ENCODE measurements around the gene SMIM28. TPM values are rescaled to one million over a fixed set of nuclear protein-coding genes. Genes with fewer than 3 reads are reported as not detected.

SMIM28 gene
- total and polyA plus RNA-seq, 9 of the 15 experiments (the other 6 are each of a cell fraction or from before 2014, with no cell fraction given) = not detected

DNA sequence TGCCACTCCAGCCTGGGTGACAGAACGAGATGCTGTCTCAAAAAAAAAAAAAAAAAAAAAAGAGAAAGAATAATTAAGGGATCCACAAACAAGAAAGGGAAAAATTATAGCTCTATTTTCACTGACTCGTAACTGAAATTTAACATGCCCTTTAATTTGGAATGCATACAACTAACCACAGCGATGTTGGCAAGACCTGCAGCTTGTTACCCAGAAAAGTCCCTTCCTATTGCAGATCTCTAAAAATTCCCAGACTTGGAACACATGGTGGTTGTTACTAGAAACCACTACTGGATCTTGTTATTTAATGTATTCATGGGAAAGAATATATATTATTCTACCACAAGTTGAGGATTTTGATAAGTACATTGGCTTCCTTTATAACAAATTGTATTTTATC is 27.8 kb upstream of the SMIM28 start (continued):
- TF ChIP-seq, protein P1, sequence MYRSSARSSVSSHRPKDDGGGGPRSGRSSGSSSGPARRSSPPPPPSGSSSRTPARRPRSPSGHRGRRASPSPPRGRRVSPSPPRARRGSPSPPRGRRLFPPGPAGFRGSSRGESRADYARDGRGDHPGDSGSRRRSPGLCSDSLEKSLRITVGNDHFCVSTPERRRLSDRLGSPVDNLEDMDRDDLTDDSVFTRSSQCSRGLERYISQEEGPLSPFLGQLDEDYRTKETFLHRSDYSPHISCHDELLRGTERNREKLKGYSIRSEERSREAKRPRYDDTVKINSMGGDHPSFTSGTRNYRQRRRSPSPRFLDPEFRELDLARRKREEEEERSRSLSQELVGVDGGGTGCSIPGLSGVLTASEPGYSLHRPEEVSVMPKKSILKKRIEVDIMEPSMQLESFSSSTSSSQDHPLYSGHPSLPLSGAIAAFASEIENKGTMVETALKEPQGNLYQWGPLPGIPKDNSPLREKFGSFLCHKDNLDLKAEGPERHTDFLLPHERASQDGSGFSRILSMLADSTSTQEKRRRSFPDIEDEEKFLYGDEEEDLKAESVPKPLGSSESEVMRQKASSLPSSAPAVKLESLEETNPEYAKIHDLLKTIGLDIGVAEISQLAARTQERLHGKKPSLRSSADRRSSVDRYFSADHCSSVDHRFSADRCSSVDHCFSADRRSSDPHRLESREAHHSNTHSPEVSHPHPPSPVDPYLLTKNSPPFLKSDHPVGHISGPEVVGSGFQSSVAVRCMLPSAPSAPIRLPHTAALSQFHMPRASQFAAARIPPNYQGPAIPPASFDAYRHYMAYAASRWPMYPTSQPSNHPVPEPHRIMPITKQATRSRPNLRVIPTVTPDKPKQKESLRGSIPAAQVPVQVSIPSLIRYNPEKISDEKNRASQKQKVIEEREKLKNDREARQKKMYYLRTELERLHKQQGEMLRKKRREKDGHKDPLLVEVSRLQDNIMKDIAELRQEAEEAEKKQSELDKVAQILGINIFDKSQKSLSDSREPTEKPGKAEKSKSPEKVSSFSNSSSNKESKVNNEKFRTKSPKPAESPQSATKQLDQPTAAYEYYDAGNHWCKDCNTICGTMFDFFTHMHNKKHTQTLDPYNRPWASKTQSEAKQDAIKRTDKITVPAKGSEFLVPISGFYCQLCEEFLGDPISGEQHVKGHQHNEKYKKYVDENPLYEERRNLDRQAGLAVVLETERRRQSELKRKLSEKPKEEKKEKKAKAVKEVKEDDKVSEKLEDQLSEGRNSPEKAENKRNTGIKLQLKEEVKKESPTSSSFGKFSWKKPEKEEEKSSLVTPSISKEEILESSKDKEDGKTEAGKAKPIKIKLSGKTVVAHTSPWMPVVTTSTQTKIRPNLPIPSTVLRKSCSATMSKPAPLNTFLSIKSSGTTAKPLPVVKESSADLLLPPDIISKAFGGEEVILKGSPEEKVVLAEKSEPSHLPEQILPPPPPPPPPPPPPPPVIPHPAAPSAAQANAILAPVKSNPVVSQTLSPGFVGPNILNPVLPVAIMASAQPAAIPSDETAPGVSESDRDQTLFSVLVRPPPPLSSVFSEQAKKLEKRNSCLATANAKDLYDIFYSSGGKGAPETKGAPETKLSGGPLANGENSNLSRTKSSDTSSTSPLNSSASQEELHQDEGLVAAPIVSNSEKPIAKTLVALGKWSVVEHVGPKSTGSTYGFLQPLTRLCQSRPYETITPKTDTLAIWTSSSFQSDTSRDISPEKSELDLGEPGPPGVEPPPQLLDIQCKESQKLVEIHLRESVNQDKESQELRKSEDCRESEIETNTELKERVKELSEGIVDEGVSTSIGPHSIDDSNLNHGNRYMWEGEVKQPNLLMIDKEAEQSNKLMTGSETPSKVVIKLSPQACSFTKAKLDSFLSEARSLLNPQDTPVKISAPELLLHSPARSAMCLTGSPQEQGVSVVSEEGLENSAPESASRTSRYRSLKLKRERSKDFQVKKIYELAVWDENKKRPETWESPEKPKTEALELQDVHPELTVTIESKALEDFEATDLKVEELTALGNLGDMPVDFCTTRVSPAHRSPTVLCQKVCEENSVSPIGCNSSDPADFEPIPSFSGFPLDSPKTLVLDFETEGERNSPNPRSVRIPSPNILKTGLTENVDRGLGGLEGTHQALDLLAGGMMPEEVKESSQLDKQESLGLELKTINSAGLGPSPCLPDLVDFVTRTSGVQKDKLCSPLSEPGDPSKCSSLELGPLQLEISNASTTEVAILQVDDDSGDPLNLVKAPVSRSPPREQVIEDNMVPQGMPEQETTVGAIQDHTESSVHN (IDR thresholded peaks at IDR 0.05; ENCODE audit: borderline replicate concordance in 1 of 2, low read depth in 1 of 2) = no peak
- no peak for TF ChIP-seq ZNF354B (CRISPR knock-in tag; IDR thresholded peaks at IDR 0.05)
- no peak for TF ChIP-seq TBL1XR1 (IDR thresholded peaks at IDR 0.05; ENCODE audit: low read length in 2 of 2)
- TF ChIP-seq FIP1L1 (IDR thresholded peaks at IDR 0.05; ENCODE audit: low read depth, low read length, poor library complexity, severe bottlenecking) = no peak
- no peak for TF ChIP-seq GTF2F1 (IDR thresholded peaks at IDR 0.05; ENCODE audit: low read depth, low read length)
- TF ChIP-seq ZNF766 (CRISPR knock-in tag; conservative IDR thresholded peaks at IDR 0.05) = no peak
- TF ChIP-seq SRF (CRISPR knock-in tag; IDR thresholded peaks at IDR 0.05) = no peak
- no peak for TF ChIP-seq ZC3H8 (IDR thresholded peaks at IDR 0.05)
- TF ChIP-seq POLR2B (IDR thresholded peaks at IDR 0.05; ENCODE audit: low read depth, partially characterized antibody) = no peak
